Ectodermal cell (in vitro differentiated cells): ENCODE measurements around the gene DBF4. TPM values are rescaled to one million over a fixed set of nuclear protein-coding genes. Genes with fewer than 3 reads are reported as not detected.
"Not testable (repeated sequence)": the region's sequence is repeated elsewhere in the genome, so short reads cannot be mapped to it uniquely, and the experiment has no call there.

Source experiments
- H3K27ac ChIP-seq: 2 replicates; pipeline ENCODE4 v1.7.0; 2013; ENCODE audit warnings: mild to moderate bottlenecking, low read depth, low read length; ENCODE audit not compliant: insufficient read depth, poor library complexity, severe bottlenecking
- H3K27me3 ChIP-seq: 2 replicates; pipeline ENCODE4 v1.7.0; 2013; ENCODE audit warnings: mild to moderate bottlenecking, low read length; ENCODE audit not compliant: insufficient read depth, control insufficient read depth, poor library complexity, severe bottlenecking
- H3K36me3 ChIP-seq: one replicate; pipeline ENCODE4 v1.7.0; 2013; ENCODE audit warnings: low read length; ENCODE audit not compliant: control insufficient read depth, insufficient read depth
- H3K4me1 ChIP-seq: one replicate; pipeline ENCODE4 v1.7.0; 2013; ENCODE audit warnings: low read length; ENCODE audit not compliant: control insufficient read depth, insufficient read depth
- H3K4me3 ChIP-seq: 2 replicates; pipeline ENCODE4 v1.7.0; 2013; ENCODE audit warnings: low read depth, low read length, control low read depth; ENCODE audit not compliant: insufficient read depth
- H3K9me3 ChIP-seq: 2 replicates; pipeline ENCODE4 v1.7.0; 2013; ENCODE audit warnings: mild to moderate bottlenecking, low read length, moderate library complexity; ENCODE audit not compliant: control insufficient read depth
- WGBS, 2 experiments: methylation state at CpG; one replicate each; pipeline ENCODE4 v1.1.7; 2013; ENCODE audit warnings: missing lambda C conversion rate in 2 of 2; 5-methylcytosine and 5-hydroxymethylcytosine counted together
- polyA plus RNA-seq, 4 experiments: library from polyadenylated mRNA; stranded (reverse); fragments of 50-300 nt; gene quantifications; one replicate each; pipeline ENCODE4 v1.2.3, GENCODE V29; 2013

Gene DBF4
- 63.5 TPM for polyA plus RNA-seq (2013, experiment 1 of 4)
- 60.9 TPM for polyA plus RNA-seq (2013, experiment 2 of 4)
- polyA plus RNA-seq (2013, experiment 3 of 4): 74.4 TPM
- 79.4 TPM for polyA plus RNA-seq (2013, experiment 4 of 4)

- 0 to 1% methylated on average over 84 of the region's 84 CpGs for WGBS, 2 experiments
- H3K27me3 ChIP-seq: no peaks in the 10 kb centered on the region
- peaks cover 12% of the 10 kb centered on the region for H3K4me1 ChIP-seq
- peaks cover 12% of the 10 kb centered on the region for H3K36me3 ChIP-seq
- peak within 1 kb of the TSS; percentile 86 for H3K27ac ChIP-seq
- H3K4me3 ChIP-seq: peak within 1 kb of the TSS; percentile 70
- no peaks in the 10 kb centered on the region for H3K9me3 ChIP-seq
Observed at GRCh38 chr7:87876040-87876868, at the start of gene DBF4, which contains the start of gene SLC25A40. Gene DBF4 (plus strand): TSS chr7:87876493. CDS start chr7:87876733, 240 bp downstream. Gene SLC25A40 (minus strand): TSS chr7:87876360. CDS start chr7:87858727, 17,633 bp downstream.

- not testable (repeated sequence) for H3K27me3 ChIP-seq, H3K36me3 ChIP-seq, H3K4me3 ChIP-seq, H3K4me1 ChIP-seq, H3K9me3 ChIP-seq, H3K27ac ChIP-seq
- 75 to 94% methylated on average over 1 of the region's 1 CpG for WGBS, 2 experiments
Observed at GRCh38 chr7:87828383-87828782, 47.9 kb upstream of the DBF4 start.

GRCh38 chr7:87831097-87831496, 45.2 kb upstream of the DBF4 start:
- no CpG with 5 or more reads among the region's 1 CpG for WGBS, 2 experiments

GRCh38 chr7:87833130-87833529, 43.2 kb upstream of the DBF4 start:
- Histone ChIP-seq H3K27ac (no peak overlapping the region), H3K4me3 (no peak overlapping the region), H3K9me3 (no peaks in the 10 kb centered on the region), H3K36me3 (no peaks in the 10 kb centered on the region), H3K4me1 (no peaks in the 10 kb centered on the region), H3K27me3 (no peaks in the 10 kb centered on the region)
- WGBS, 2 experiments: 91 to 92% methylated on average over 1 of the region's 1 CpG

More at GRCh38 chr7:87831097-87831496, 45.2 kb upstream of the DBF4 start:
- H3K9me3 ChIP-seq: no peaks in the 10 kb centered on the region
- no peaks in the 10 kb centered on the region for H3K27me3 ChIP-seq
- H3K27ac ChIP-seq: no peak overlapping the region
- H3K4me1 ChIP-seq: no peaks in the 10 kb centered on the region
- no peak overlapping the region for H3K4me3 ChIP-seq
- no peaks in the 10 kb centered on the region for H3K36me3 ChIP-seq

- Histone ChIP-seq H3K27me3 (no peaks in the 10 kb centered on the region), H3K4me1 (no peaks in the 10 kb centered on the region), H3K4me3 (no peak overlapping the region), H3K9me3 (no peaks in the 10 kb centered on the region), H3K36me3 (no peaks in the 10 kb centered on the region), H3K27ac (no peak overlapping the region)
- 40% methylated on average over 1 of the region's 1 CpG; no CpG with 5 or more reads in 1 of the 2 experiments for WGBS, 2 experiments
Observed at GRCh38 chr7:87837597-87837996, 38.7 kb upstream of the DBF4 start.

- Histone ChIP-seq H3K27ac (no peak overlapping the region), H3K27me3 (no peaks in the 10 kb centered on the region), H3K36me3 (peaks cover 2% of the 10 kb centered on the region), H3K4me1 (no peaks in the 10 kb centered on the region), H3K4me3 (no peak overlapping the region), H3K9me3 (no peaks in the 10 kb centered on the region)
- WGBS, 2 experiments: 91 to 95% methylated on average over 1 of the region's 1 CpG
Observed at GRCh38 chr7:87850836-87851593, 25.3 kb upstream of the DBF4 start.

GRCh38 chr7:87852306-87852705, 24.0 kb upstream of the DBF4 start:
- Histone ChIP-seq H3K27ac (no peak overlapping the region), H3K36me3 (peaks cover 1% of the 10 kb centered on the region), H3K4me1 (no peaks in the 10 kb centered on the region), H3K9me3 (no peaks in the 10 kb centered on the region), H3K27me3 (no peaks in the 10 kb centered on the region), H3K4me3 (no peak overlapping the region)
- WGBS, 2 experiments: 92 to 93% methylated on average over 6 of the region's 6 CpGs

- no peaks in the 10 kb centered on the region for H3K4me1 ChIP-seq
- no peaks in the 10 kb centered on the region for H3K27me3 ChIP-seq
- H3K36me3 ChIP-seq: peaks cover 8% of the 10 kb centered on the region
- no peak overlapping the region for H3K27ac ChIP-seq
- H3K4me3 ChIP-seq: no peak overlapping the region
- 86% methylated on average over 1 of the region's 1 CpG; no CpG with 5 or more reads in 1 of the 2 experiments for WGBS, 2 experiments
- no peaks in the 10 kb centered on the region for H3K9me3 ChIP-seq
Observed at GRCh38 chr7:87853237-87853864, 22.9 kb upstream of the DBF4 start.

GRCh38 chr7:87858417-87859100, 17.7 kb upstream of the DBF4 start:
- Histone ChIP-seq H3K27ac (no peak overlapping the region), H3K36me3 (peaks cover 13% of the 10 kb centered on the region), H3K4me3 (no peak overlapping the region), H3K27me3 (no peaks in the 10 kb centered on the region), H3K9me3 (no peaks in the 10 kb centered on the region), H3K4me1 (no peaks in the 10 kb centered on the region)
- 91 to 93% methylated on average over 3 of the region's 3 CpGs for WGBS, 2 experiments
